Fibroblast of villous mesenchyme (primary cell): ENCODE measurements around the gene AQP6. TPM values are rescaled to one million over a fixed set of nuclear protein-coding genes. Genes with fewer than 3 reads are reported as not detected.

ENCODE experiments used
- DNase-seq: peaks from one replicate; pipeline ENCODE4 v3.0.0-alpha.2; 2010; ENCODE audit warnings: low read depth
- H3K4me3 ChIP-seq: 2 replicates; pipeline ENCODE4 v1.5.1; 2011; ENCODE audit warnings: low read depth, mild to moderate bottlenecking, low read length
- total RNA-seq: library from RNA; depleted of rRNA; stranded (reverse); fragments of >200 nt; gene quantifications from 2 replicates; pipeline ENCODE4 v1.2.3, GENCODE V29; 2012
- TF ChIP-seq, protein P1 (sequence below): IDR thresholded peaks from 2 replicates; pipeline ENCODE4 v1.5.1; 2012; ENCODE audit warnings: low read depth, mild to moderate bottlenecking, low read length; ENCODE audit not compliant: insufficient read depth

Gene AQP6
- total RNA-seq, 1 donor: not detected

DNA sequence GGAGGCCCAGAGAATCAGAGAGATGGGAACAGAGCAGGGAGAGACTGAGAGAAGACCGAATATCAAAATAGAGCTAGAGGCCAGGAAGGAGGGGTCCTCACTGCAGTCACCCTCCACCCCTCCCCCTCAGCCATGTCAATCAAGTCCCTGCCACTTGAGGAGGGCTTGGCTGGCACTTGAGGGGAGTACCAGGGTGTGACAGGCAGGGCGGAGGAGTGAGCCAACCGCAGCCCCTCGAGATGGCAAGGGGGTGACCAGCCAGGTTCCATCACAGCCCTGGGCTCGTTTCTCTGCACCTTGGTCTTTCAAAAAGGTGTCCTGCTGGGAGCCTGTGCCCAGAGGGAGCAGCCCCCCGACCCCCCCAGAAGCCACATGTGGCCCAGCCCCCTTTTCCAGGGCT lies 6.9 kb upstream of the AQP6 start:
- H3K4me3 ChIP-seq: no peak overlapping the region
- TF ChIP-seq, protein P1, sequence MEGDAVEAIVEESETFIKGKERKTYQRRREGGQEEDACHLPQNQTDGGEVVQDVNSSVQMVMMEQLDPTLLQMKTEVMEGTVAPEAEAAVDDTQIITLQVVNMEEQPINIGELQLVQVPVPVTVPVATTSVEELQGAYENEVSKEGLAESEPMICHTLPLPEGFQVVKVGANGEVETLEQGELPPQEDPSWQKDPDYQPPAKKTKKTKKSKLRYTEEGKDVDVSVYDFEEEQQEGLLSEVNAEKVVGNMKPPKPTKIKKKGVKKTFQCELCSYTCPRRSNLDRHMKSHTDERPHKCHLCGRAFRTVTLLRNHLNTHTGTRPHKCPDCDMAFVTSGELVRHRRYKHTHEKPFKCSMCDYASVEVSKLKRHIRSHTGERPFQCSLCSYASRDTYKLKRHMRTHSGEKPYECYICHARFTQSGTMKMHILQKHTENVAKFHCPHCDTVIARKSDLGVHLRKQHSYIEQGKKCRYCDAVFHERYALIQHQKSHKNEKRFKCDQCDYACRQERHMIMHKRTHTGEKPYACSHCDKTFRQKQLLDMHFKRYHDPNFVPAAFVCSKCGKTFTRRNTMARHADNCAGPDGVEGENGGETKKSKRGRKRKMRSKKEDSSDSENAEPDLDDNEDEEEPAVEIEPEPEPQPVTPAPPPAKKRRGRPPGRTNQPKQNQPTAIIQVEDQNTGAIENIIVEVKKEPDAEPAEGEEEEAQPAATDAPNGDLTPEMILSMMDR: no peak
- no peak for DNase-seq

DNA sequence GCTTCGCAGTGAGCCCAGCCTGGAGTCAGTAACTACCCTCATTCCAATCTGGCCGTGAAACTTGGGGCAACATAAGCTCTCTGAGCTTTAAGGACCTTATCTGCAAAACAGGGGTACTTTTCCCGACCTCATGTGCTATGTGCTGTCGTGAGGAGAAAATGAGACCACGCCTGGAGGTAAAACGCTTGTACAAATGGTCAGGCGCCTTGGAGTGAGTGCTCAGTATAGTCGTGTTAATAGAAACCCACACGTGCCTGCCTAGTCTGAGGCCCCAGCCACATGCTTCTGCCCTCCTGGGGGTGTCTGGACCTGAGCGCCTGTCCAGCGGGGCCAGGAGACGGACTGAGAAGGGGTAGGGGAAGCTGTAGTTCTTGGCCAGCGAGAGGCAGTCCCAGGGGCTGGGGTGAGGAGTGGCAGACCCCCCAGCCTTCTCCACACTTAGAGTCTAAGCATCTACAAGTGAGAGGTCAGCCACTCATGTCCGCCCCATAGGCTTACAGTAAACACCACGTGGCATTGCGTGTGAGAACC lies 6.2 kb upstream of the AQP6 start:
- TF ChIP-seq, protein P1: no peak
- H3K4me3 ChIP-seq: no peak overlapping the region
- no peak for DNase-seq

DNA sequence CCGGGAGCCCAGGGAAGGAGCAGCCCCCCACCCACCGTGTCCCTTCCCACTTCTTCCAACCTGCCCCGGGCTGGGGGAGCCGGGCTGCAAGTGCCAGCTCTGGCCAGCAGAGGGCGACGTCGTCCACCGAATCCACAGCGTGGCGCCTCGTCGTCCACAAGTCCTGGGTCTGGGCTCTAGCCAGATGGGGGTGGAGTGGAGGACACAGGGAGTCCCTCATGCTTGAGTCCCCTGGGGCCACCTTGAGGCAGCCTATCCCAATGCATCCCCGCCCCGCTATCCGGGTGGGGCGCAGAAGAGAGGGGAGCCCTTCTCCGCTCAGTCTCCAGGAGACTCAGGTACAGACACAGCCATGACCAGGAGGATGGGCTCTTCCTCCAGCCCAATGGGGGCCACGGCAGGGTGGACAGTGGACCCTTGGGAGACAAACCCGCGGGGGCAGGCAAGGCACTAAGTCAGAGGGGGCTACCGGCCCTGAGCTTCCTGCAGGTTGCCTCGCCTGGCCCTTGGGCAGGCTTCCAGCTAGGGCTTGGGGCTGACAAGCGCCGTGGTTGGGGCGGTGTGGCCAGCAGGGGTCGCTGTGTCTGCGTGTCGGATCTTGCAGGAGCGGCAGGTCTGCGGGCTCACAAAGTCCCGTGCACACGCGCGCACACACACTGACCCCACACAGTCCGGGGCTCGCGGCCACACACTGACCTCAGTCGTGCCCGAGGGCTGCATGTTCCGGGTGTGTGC lies 5.5 kb upstream of the AQP6 start:
- DNase-seq: peak; percentile 86
- TF ChIP-seq, protein P1: peak; percentile 80

DNA sequence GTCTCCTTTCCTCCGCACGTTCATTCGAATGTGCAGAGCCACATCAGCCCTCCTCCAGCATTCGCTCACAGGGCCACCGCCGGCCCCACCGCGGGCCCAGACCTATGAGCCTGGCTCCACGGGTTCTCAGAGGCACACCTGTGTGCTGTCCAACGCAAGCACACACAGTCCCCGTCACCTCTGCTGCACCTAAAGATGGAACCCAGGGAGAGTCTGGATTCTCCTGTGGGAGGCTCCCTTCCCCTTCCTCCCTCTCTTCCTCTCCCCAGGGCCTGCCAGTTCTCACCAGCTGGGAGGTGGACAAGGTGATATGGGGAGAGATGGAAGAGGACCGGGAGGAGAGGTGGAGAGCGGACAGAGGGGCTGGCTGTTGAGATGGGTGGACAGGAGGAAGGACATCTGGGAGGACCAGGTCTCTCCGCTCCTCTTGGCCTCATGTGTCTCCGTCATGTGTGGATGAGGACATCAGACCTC lies 4.9 kb upstream of the AQP6 start:
- no peak for DNase-seq
- TF ChIP-seq, protein P1: no peak
- peak overlapping the region; percentile 53 for H3K4me3 ChIP-seq

More for the DNA sequence above, 5.5 kb upstream of the AQP6 start:
- H3K4me3 ChIP-seq: peak overlapping the region; percentile 53

DNA sequence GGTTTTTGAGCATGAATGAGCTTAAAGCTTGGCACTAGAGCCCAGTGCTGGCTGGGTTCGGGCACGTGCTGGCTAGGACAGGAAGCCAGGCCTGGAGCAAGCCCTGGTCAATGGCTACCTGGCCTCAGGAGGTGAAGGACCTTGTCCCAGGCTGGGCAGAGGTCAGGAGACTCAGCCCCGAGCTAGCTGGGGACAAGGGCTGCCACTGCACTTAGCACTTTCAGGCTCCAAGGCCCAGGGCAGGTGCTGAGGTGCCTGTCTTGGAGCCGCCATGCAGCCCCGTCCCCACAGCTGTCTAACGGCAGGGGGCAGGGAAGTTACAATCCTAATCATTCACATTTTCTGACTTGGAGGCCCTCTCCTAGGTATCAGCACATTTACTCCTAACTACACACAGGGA lies 4.3 kb upstream of the AQP6 start:
- no peak for DNase-seq
- no peak overlapping the region for H3K4me3 ChIP-seq
- TF ChIP-seq, protein P1: no peak

DNA sequence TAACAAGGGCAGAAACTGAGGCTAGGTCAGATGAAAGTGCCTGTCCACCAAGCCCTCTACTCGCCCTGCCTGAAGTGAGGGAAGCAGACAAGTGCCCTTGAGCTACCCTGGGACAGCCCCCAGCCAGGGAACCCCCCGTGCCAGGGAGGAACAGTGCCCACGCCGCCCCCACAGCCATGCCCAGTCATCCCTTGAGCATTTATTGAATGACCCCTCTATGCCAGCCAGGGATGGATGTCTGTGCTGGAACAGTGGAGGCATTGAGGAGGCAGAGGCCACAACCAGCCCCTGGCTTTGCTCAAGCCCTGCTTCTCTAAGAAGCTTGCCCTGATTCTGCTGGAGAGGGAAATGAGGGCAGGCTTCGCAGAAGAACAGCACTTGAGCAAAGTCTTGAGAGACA lies 3.7 kb upstream of the AQP6 start:
- H3K4me3 ChIP-seq: no peak overlapping the region
- TF ChIP-seq, protein P1: no peak
- DNase-seq: no peak
